ENCODE measurements around the gene NOMO2. TPM values are rescaled to one million over a fixed set of nuclear protein-coding genes. Genes with fewer than 3 reads are reported as not detected.
"Not testable (repeated sequence)": the region's sequence is repeated elsewhere in the genome, so short reads cannot be mapped to it uniquely, and the experiment has no call there.

The NOMO2 gene
- total and polyA plus RNA-seq, 12 donors: 40.7 to 204 (median 104) TPM

- H3K9me3 ChIP-seq (replicated peaks in 1 of 3); H3K27ac ChIP-seq; H3K27me3 ChIP-seq; H3K4me1 ChIP-seq (replicated peaks in 1 of 2); H3K36me3 ChIP-seq (replicated peaks in 1 of 2); H3K4me3 ChIP-seq; intact Hi-C loops (cut with DNase I): not testable (repeated sequence)
- 96% methylated on average over 10 of the region's 28 CpGs; no CpG with 5 or more reads in 3 of the 4 donors for WGBS, 4 donors
- DNase-seq: peak in 2 of 7 donors; percentile 0 to 3
These were observed 179.2 kb downstream of the NOMO2 start for GRCh38 chr16:18382696-18383095.

Small RNA genes lying within 50 kb of the gene (microRNA-seq; reads per million reads assigned to microRNA genes)
- 0 reads per million in 3 donors for gene MIR3179-3
- gene MIR3179-4: 0 reads per million in 3 donors
- 0 reads per million in 3 donors for gene MIR3180-3
- gene MIR3670-3: 0 reads per million in 3 donors
- gene MIR3670-4: 0 reads per million in 3 donors
- gene MIR6770-3: 0 reads per million in 3 donors

Small RNA genes lying within 50 kb of the gene (small RNA-seq; reads per million reads assigned to genes)
- gene MIR3179-3 (0 reads per million in 2 donors), gene MIR3179-4 (0 reads per million in 2 donors), gene MIR3180-3 (0 reads per million in 2 donors), gene MIR3670-3 (0 reads per million in 2 donors), gene MIR3670-4 (0 reads per million in 2 donors), gene MIR6770-3 (0 reads per million in 2 donors), gene RF00019 (0 reads per million in 2 donors)

Other genes with a start within 250 kb of the NOMO2 start
- 10 to 100 TPM in 4 of 9 donors, 1 to 10 TPM in 2, under 1 TPM in 1, not detected in 2; 0.52 to 50.1 (median 13.3) TPM for gene NPIPA8, start 225.4 kb downstream of the NOMO2 start, total RNA-seq
- 10 to 100 TPM; 23.8 to 99.6 (median 28.6) TPM for gene NPIPA8, start 225.4 kb downstream of the NOMO2 start, polyA plus RNA-seq
- gene RPS15A, start 228.2 kb upstream of the NOMO2 start, total RNA-seq: 1,000 to 10,000 TPM in 8 of 9 donors, 100 to 1,000 TPM in 1; 839 to 2,498 (median 1,295) TPM
- gene RPS15A, start 228.2 kb upstream of the NOMO2 start, polyA plus RNA-seq: 1,000 to 10,000 TPM; 1,326 to 2,087 (median 2,036) TPM
- gene ARL6IP1, start 239.5 kb upstream of the NOMO2 start, total RNA-seq: 100 to 1,000 TPM; 115 to 439 (median 346) TPM
- gene ARL6IP1, start 239.5 kb upstream of the NOMO2 start, polyA plus RNA-seq: 100 to 1,000 TPM in 1 of 3 donors, 10 to 100 TPM in 2; 55.3 to 161 (median 88.1) TPM

All from adrenal gland (tissue), 12 donors.